NCI-H345 treated with DMSO at 0.1 percent for 48 hours (cell line): Measurements from ENCODE around the gene CACNA1H.
"Not testable (repeated sequence)": the region's sequence is repeated elsewhere in the genome, so short reads cannot be mapped to it uniquely, and the experiment has no call there.

Experiments used
- DNase-seq: peaks from one replicate; lab custom pipeline; 2025; ENCODE audit not compliant: unreplicated experiment; lab: John Stamatoyannopoulos, UW

CACNA1H gene

GRCh38 chr16:1221628-1222552 lies 69.0 kb downstream of the CACNA1H start:
- no peak for DNase-seq

GRCh38 chr16:1222553-1223354 lies 69.8 kb downstream of the CACNA1H start:
- no peak for DNase-seq

- DNase-seq, result no peak
These were observed 70.7 kb downstream of the CACNA1H start for GRCh38 chr16:1223355-1224214.

- DNase-seq, result no peak
These were observed 71.7 kb downstream of the CACNA1H start for GRCh38 chr16:1224558-1224957.

GRCh38 chr16:1225051-1225451 lies 72.1 kb downstream of the CACNA1H start, which contains the start of gene TPSG1:
Gene TPSG1, minus strand, starts transcription at chr16:1225268. Its CDS starts 16 bp downstream, at chr16:1225252.
- no peak for DNase-seq

GRCh38 chr16:1225728-1226311 lies 72.9 kb downstream of the CACNA1H start:
- not testable (repeated sequence) for DNase-seq

- DNase-seq, result not testable (repeated sequence)
These were observed 73.8 kb downstream of the CACNA1H start for GRCh38 chr16:1226692-1227091.

GRCh38 chr16:1228227-1228626 lies 75.3 kb downstream of the CACNA1H start:
- not testable (repeated sequence) for DNase-seq

- DNase-seq, result not testable (repeated sequence)
These were observed 76.6 kb downstream of the CACNA1H start for GRCh38 chr16:1229476-1229875.

- DNase-seq, result not testable (repeated sequence)
These were observed 77.2 kb downstream of the CACNA1H start, which contains the start of gene TPSB2 for GRCh38 chr16:1230084-1230470. Gene TPSB2, minus strand, starts transcription at chr16:1230184. Its CDS starts 233 bp downstream, at chr16:1229951.

- DNase-seq, result not testable (repeated sequence)
These were observed 77.7 kb downstream of the CACNA1H start for GRCh38 chr16:1230471-1231212.

GRCh38 chr16:1231301-1231700 lies 78.4 kb downstream of the CACNA1H start:
- DNase-seq, result not testable (repeated sequence)

- not testable (repeated sequence) for DNase-seq
These were observed 79.3 kb downstream of the CACNA1H start for GRCh38 chr16:1232049-1232748.

- DNase-seq, result not testable (repeated sequence)
These were observed 83.8 kb downstream of the CACNA1H start for GRCh38 chr16:1236659-1237058.

- DNase-seq, result no peak
These were observed 85.1 kb downstream of the CACNA1H start for GRCh38 chr16:1237990-1238389.

- DNase-seq, result not testable (repeated sequence)
These were observed 86.0 kb downstream of the CACNA1H start for GRCh38 chr16:1238909-1239308.

- not testable (repeated sequence) for DNase-seq
These were observed 86.7 kb downstream of the CACNA1H start for GRCh38 chr16:1239575-1239974.

- DNase-seq, result not testable (repeated sequence)
These were observed 87.5 kb downstream of the CACNA1H start, which contains the start of gene TPSAB1 for GRCh38 chr16:1240436-1240835. Gene TPSAB1, plus strand, starts transcription at chr16:1240705. Its CDS starts 234 bp downstream, at chr16:1240939.

- not testable (repeated sequence) for DNase-seq
These were observed 88.2 kb downstream of the CACNA1H start for GRCh38 chr16:1241081-1241480.
